ENCODE measurements around the gene CDH4.

Gene CDH4

GRCh38 chr20:61936701-61937131, 684.7 kb downstream of the CDH4 start:
- Histone ChIP-seq H3K9me3 (ENCODE audit: control insufficient read depth in 5 of 5, low read length in 5 of 5) (peaks cover 0 to 4% (median 0%) of the 10 kb centered on the region in 5 donors), H3K36me3 (ENCODE audit: control insufficient read depth in 5 of 5, insufficient read depth in 5 of 5, low read length in 5 of 5) (no peaks in the 10 kb centered on the region), H3K4me1 (ENCODE audit: control insufficient read depth in 5 of 5, insufficient read depth in 5 of 5, low read length in 5 of 5) (no peaks in the 10 kb centered on the region), H3K4me3 (ENCODE audit: low read depth in 1 of 5, low read length in 5 of 5) (no peak overlapping the region), H3K27ac (ENCODE audit: low read depth, low read length) (no peak overlapping the region), H3K9ac (ENCODE audit: low read length in 5 of 5) (no peak overlapping the region), H3K27me3 (ENCODE audit: control insufficient read depth in 5 of 5, insufficient read depth in 4 of 5, low read length in 5 of 5) (peaks cover 11 to 35% (median 28%) of the 10 kb centered on the region in 5 donors)

DNA sequence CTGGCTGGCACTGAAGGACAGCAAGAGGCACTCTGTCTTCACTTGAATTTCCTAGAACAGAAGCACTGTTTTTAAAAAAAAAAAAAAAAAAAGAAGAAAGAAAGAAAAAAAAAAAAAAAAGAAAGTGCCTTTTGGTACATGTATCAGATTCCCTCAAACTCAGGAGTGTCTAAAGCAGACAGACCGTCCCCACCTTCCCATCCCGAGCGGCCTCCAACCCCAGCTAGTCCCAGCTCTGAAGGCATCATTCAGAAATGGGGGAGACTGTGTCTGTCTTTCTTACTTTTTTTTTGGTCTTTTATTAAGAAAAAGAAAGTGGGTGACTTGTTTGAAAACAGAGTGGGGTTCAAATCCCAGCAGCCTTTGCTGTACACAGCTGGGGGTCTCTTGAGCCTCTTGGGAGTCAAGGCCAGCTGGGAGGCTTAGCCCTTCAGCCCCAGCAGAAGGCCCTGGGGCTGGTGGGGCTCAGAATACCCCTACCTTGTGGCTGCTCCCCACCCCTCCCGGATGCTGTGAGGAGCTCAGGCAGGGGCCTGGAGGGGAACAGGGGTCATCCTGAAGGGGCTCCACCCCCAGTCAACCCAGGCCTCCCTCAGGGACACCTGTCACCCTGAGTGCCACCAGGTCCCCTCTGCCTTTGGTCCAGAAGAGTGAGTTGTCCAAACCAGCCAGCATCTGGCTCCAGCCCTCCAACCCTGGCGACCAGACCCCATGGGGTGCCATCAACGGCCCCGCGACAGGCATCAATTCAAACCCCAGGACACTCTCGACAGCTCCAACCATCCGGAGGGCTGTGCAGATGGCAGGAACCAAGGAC, 685.3 kb downstream of the CDH4 start:
- no peak overlapping the region for H3K9ac ChIP-seq (ENCODE audit: low read length in 5 of 5)
- H3K27me3 ChIP-seq (ENCODE audit: control insufficient read depth in 5 of 5, insufficient read depth in 4 of 5, low read length in 5 of 5), result peaks cover 11 to 32% (median 28%) of the 10 kb centered on the region in 5 donors
- H3K27ac ChIP-seq (ENCODE audit: low read depth, low read length), result no peak overlapping the region
- H3K4me3 ChIP-seq (ENCODE audit: low read depth in 1 of 5, low read length in 5 of 5), result no peak overlapping the region
- peaks cover 0 to 4% (median 0%) of the 10 kb centered on the region in 5 donors for H3K9me3 ChIP-seq (ENCODE audit: control insufficient read depth in 5 of 5, low read length in 5 of 5)
- H3K36me3 ChIP-seq (ENCODE audit: control insufficient read depth in 5 of 5, insufficient read depth in 5 of 5, low read length in 5 of 5), result no peaks in the 10 kb centered on the region
- no peaks in the 10 kb centered on the region for H3K4me1 ChIP-seq (ENCODE audit: control insufficient read depth in 5 of 5, insufficient read depth in 5 of 5, low read length in 5 of 5)

DNA sequence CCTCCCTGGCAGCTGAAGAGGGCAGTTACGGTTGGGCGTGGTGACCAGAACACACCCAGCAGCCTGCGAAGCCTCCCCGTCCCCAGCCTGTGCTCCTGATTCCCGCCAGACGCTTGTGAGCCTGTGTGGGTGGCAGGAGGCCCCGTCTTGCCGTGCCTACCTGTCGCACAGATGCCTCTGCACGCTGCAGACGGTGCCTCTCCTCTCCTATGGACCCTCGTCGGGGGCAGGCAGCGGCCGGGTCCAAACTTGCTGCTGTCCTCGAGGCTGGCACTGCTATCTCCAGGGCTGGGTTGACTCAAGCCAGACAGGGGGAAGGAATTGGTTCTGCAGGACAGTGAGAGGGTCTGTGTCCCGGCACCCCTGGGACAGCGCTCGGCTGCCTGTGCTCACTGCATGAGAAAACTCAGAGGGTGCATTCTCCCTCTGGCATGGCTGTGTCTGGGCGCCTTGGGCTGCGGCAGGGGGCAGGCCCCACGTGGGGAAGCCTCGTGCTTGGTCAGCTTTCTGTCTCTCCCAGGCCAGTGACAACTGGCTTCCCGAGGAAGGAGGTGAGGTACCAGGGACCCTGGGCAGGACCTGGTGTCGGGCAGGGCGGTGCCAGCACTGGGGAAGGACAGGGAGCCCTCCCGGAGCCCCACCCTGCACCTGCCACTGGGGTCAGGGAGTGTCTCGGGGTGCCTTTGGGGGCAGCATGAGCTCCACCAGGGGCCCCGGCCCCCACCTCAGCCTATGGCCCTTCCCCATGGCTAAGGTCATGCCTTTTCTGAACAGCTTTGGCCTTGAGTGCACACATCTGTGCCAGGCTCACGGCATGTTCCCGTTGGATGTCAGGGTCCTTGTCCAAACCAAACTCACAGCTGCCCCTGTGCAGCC, 686.1 kb downstream of the CDH4 start:
- H3K4me3 ChIP-seq (ENCODE audit: low read depth in 1 of 5, low read length in 5 of 5), result no peak overlapping the region
- no peaks in the 10 kb centered on the region for H3K36me3 ChIP-seq (ENCODE audit: control insufficient read depth in 5 of 5, insufficient read depth in 5 of 5, low read length in 5 of 5)
- H3K27me3 ChIP-seq (ENCODE audit: control insufficient read depth in 5 of 5, insufficient read depth in 4 of 5, low read length in 5 of 5), result peaks cover 11 to 28% (median 24%) of the 10 kb centered on the region in 5 donors

GRCh38 chr20:61938839-61939690, 687.0 kb downstream of the CDH4 start:
- Histone ChIP-seq H3K4me1 (ENCODE audit: control insufficient read depth in 5 of 5, insufficient read depth in 5 of 5, low read length in 5 of 5) (no peaks in the 10 kb centered on the region), H3K27ac (ENCODE audit: low read depth, low read length) (no peak overlapping the region), H3K9me3 (ENCODE audit: control insufficient read depth in 5 of 5, low read length in 5 of 5) (no peaks in the 10 kb centered on the region), H3K27me3 (ENCODE audit: control insufficient read depth in 5 of 5, insufficient read depth in 4 of 5, low read length in 5 of 5) (peaks cover 9 to 21% (median 17%) of the 10 kb centered on the region in 5 donors), H3K36me3 (ENCODE audit: control insufficient read depth in 5 of 5, insufficient read depth in 5 of 5, low read length in 5 of 5) (no peaks in the 10 kb centered on the region), H3K9ac (ENCODE audit: low read length in 5 of 5) (no peak overlapping the region), H3K4me3 (ENCODE audit: low read depth in 1 of 5, low read length in 5 of 5) (no peak overlapping the region)

More for the DNA sequence above, 686.1 kb downstream of the CDH4 start:
- H3K9me3 ChIP-seq (ENCODE audit: control insufficient read depth in 5 of 5, low read length in 5 of 5), result no peaks in the 10 kb centered on the region
- H3K27ac ChIP-seq (ENCODE audit: low read depth, low read length), result no peak overlapping the region
- H3K9ac ChIP-seq (ENCODE audit: low read length in 5 of 5), result no peak overlapping the region
- no peaks in the 10 kb centered on the region for H3K4me1 ChIP-seq (ENCODE audit: control insufficient read depth in 5 of 5, insufficient read depth in 5 of 5, low read length in 5 of 5)

- H3K36me3 ChIP-seq (ENCODE audit: control insufficient read depth in 5 of 5, insufficient read depth in 5 of 5, low read length in 5 of 5), result no peaks in the 10 kb centered on the region
- H3K27ac ChIP-seq (ENCODE audit: low read depth, low read length), result no peak overlapping the region
- H3K4me3 ChIP-seq (ENCODE audit: low read depth in 1 of 5, low read length in 5 of 5), result no peak overlapping the region
- H3K9me3 ChIP-seq (ENCODE audit: control insufficient read depth in 5 of 5, low read length in 5 of 5), result no peaks in the 10 kb centered on the region
- H3K4me1 ChIP-seq (ENCODE audit: control insufficient read depth in 5 of 5, insufficient read depth in 5 of 5, low read length in 5 of 5), result no peaks in the 10 kb centered on the region
- H3K27me3 ChIP-seq (ENCODE audit: control insufficient read depth in 5 of 5, insufficient read depth in 4 of 5, low read length in 5 of 5), result peaks cover 7 to 20% (median 13%) of the 10 kb centered on the region in 5 donors
- H3K9ac ChIP-seq (ENCODE audit: low read length in 5 of 5), result no peak overlapping the region
Observed at GRCh38 chr20:61939691-61940360, 687.8 kb downstream of the CDH4 start.

GRCh38 chr20:61940491-61940890, 688.4 kb downstream of the CDH4 start:
- H3K9ac ChIP-seq (ENCODE audit: low read length in 5 of 5), result no peak overlapping the region
- H3K9me3 ChIP-seq (ENCODE audit: control insufficient read depth in 5 of 5, low read length in 5 of 5), result no peaks in the 10 kb centered on the region
- H3K36me3 ChIP-seq (ENCODE audit: control insufficient read depth in 5 of 5, insufficient read depth in 5 of 5, low read length in 5 of 5), result no peaks in the 10 kb centered on the region
- H3K4me3 ChIP-seq (ENCODE audit: low read depth in 1 of 5, low read length in 5 of 5), result no peak overlapping the region
- peaks cover 3 to 19% (median 13%) of the 10 kb centered on the region in 5 donors for H3K27me3 ChIP-seq (ENCODE audit: control insufficient read depth in 5 of 5, insufficient read depth in 4 of 5, low read length in 5 of 5)
- no peaks in the 10 kb centered on the region for H3K4me1 ChIP-seq (ENCODE audit: control insufficient read depth in 5 of 5, insufficient read depth in 5 of 5, low read length in 5 of 5)
- no peak overlapping the region for H3K27ac ChIP-seq (ENCODE audit: low read depth, low read length)

DNA sequence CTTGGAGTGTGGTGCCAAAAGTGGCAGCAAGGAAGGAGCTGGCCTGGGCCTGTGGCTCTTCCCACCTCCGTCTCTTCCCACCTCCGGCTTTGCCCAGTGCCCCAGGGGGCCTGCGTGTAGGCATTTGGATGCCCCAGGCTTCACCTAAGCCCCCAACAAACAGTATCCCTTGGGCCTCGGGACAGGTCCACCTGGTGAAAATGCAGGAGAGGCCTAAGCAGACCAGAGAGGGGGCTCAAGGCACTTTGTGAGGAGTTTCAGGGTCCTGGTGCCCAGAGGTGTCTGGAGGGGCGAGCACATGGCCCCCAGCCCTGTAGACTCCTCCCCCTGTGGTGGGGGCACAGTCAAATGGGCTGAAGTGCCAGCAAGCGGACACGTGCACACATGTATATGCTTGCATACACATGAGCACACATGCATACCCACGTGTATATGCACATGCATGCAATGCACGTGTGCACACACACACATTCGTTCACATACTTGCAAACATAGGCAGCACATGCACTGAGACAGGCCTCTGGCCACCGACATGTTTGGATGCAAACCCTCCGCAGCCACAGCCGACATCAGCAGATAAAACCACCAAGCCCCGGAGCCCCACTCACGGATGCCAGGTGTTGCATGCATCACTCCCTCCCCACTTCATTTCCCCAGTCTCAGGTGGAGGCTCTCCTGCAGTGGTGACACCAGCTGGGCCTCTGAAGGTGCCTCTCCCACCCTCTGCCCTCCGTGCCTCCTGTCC, 689.1 kb downstream of the CDH4 start:
- H3K27me3 ChIP-seq (ENCODE audit: control insufficient read depth in 5 of 5, insufficient read depth in 4 of 5, low read length in 5 of 5), result peaks cover 3 to 19% (median 13%) of the 10 kb centered on the region in 5 donors
- no peak overlapping the region for H3K9ac ChIP-seq (ENCODE audit: low read length in 5 of 5)
- H3K27ac ChIP-seq (ENCODE audit: low read depth, low read length), result no peak overlapping the region
- no peaks in the 10 kb centered on the region for H3K36me3 ChIP-seq (ENCODE audit: control insufficient read depth in 5 of 5, insufficient read depth in 5 of 5, low read length in 5 of 5)
- H3K9me3 ChIP-seq (ENCODE audit: control insufficient read depth in 5 of 5, low read length in 5 of 5), result no peaks in the 10 kb centered on the region
- no peaks in the 10 kb centered on the region for H3K4me1 ChIP-seq (ENCODE audit: control insufficient read depth in 5 of 5, insufficient read depth in 5 of 5, low read length in 5 of 5)
- no peak overlapping the region for H3K4me3 ChIP-seq (ENCODE audit: low read depth in 1 of 5, low read length in 5 of 5)

DNA sequence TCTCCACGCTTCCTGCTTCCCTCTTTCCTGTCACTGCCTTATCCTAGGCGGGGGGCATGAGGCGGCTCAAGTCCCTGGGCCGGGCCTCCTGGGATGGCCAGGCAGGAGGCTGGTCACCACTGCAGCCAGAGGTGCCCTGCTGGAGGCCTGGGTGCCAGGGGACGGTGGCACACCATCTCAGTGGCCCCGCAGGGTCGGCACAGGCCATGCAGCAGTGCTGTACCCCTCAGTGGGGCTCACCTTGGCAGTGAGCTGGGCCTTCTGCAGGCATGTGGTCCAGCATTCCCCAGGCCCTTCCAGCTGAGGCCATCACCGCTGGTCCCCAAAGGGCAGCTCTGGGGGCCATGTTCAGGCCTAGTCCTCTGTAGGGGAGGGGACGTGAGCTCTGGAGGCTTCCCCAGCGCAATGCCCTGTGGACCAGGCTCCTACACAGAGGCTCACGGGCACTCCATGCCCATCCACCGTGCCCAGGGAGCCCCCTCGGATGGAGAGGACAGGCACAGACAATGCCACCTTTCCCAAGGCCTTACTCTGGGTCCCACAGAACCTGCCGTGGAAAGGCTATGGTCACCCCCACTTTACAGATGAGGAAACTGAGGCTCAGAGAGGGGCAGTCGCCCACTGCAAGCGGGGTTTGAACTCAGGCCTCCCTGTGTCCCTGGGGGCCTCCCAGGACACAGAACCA, 689.8 kb downstream of the CDH4 start:
- Histone ChIP-seq H3K9ac (ENCODE audit: low read length in 5 of 5) (no peak overlapping the region), H3K9me3 (ENCODE audit: control insufficient read depth in 5 of 5, low read length in 5 of 5) (no peaks in the 10 kb centered on the region), H3K4me3 (ENCODE audit: low read depth in 1 of 5, low read length in 5 of 5) (no peak overlapping the region)

More for the DNA sequence above, 689.8 kb downstream of the CDH4 start:
- Histone ChIP-seq H3K27ac (ENCODE audit: low read depth, low read length) (no peak overlapping the region), H3K4me1 (ENCODE audit: control insufficient read depth in 5 of 5, insufficient read depth in 5 of 5, low read length in 5 of 5) (no peaks in the 10 kb centered on the region), H3K27me3 (ENCODE audit: control insufficient read depth in 5 of 5, insufficient read depth in 4 of 5, low read length in 5 of 5) (peaks cover 3 to 15% (median 10%) of the 10 kb centered on the region in 5 donors), H3K36me3 (ENCODE audit: control insufficient read depth in 5 of 5, insufficient read depth in 5 of 5, low read length in 5 of 5) (no peaks in the 10 kb centered on the region)

Data from subcutaneous abdominal adipose tissue (tissue), 5 donors.